Measurements from ENCODE around the gene GARRE1. TPM values are rescaled to one million over a fixed set of nuclear protein-coding genes. Genes with fewer than 3 reads are reported as not detected.

GARRE1 gene
- total and polyA plus RNA-seq, 2 of the 13 experiments (the other 11 are each of a cell fraction or from before 2014, with no cell fraction given), result 8.0 to 11.7 TPM

GRCh38 chr19:34284505-34284904 lies 30.2 kb downstream of the GARRE1 start (continued):
- TF ChIP-seq ZNF281 (CRISPR knock-in tag; IDR thresholded peaks at IDR 0.05; ENCODE audit: borderline replicate concordance) (no peak), CENPBD1 (CRISPR knock-in tag; IDR thresholded peaks at IDR 0.05; ENCODE audit: borderline replicate concordance, low read depth) (no peak), RBFOX2 (IDR thresholded peaks at IDR 0.05; ENCODE audit: low read depth, low read length) (no peak), TRAFD1 (CRISPR knock-in tag; IDR thresholded peaks at IDR 0.05; ENCODE audit: borderline replicate concordance) (no peak), HMGA1 (CRISPR knock-in tag; conservative IDR thresholded peaks at IDR 0.05) (no peak)

GRCh38 chr19:34287662-34288140 lies 33.3 kb downstream of the GARRE1 start:
- Histone ChIP-seq H3K9ac (ENCODE audit: insufficient read depth, low read depth, low read length) (no peak overlapping the region), H3K27ac (ENCODE audit: extremely low read length, insufficient read depth, low read length) (no peak overlapping the region), H2AFZ (ENCODE audit: low read length) (no peak overlapping the region), H3K9me3 (ENCODE audit: low read length) (no peaks in the 10 kb centered on the region), H4K20me1 (ENCODE audit: insufficient read depth, low read length) (no peaks in the 10 kb centered on the region; the same call in 1 of the 2 replicates), H3K27me3 (ENCODE audit: control insufficient read depth in 1 of 2, insufficient read depth in 2 of 2, low read length in 2 of 2) (no peaks in the 10 kb centered on the region), H3K79me2 (ENCODE audit: insufficient read depth, low read length) (peaks cover 2% of the 10 kb centered on the region), H3K4me3 (replicated peaks in 1 of 3; ENCODE audit: insufficient read depth in 1 of 3, low read depth in 2 of 3, low read length in 3 of 3) (no peak overlapping the region), H3K36me3 (replicated peaks in 1 of 2; ENCODE audit: control insufficient read depth in 1 of 2, insufficient read depth in 2 of 2, low read length in 2 of 2) (peaks cover 0 to 3% of the 10 kb centered on the region in 2 experiments; a peak in 1 of 5 replicates), H3K4me2 (ENCODE audit: low read depth, low read length) (no peak overlapping the region), H3K4me1 (ENCODE audit: insufficient read depth, low read length) (no peaks in the 10 kb centered on the region)
- FAIRE-seq, result no peak
- ChIA-PET CTCF (ENCODE audit: low intra/inter-chr PET ratio, low total read pairs) (no interaction called here), POLR2A (no interaction called here)
- no peak for ATAC-seq
- TF ChIP-seq ZNF264 (CRISPR knock-in tag; IDR thresholded peaks at IDR 0.05) (peak; percentile 92), MXI1 (IDR thresholded peaks at IDR 0.05; ENCODE audit: borderline replicate concordance, low read depth, low read length) (no peak)
- DNase-seq (ENCODE audit: low spot score), result no peak
- no TSS peak for BruUV-seq (replicated peaks)
- intact Hi-C loops (cut with micrococcal nuclease; ENCODE audit: unreplicated experiment), result no loop called here
- in situ Hi-C loops (cut with HindIII; ENCODE audit: extremely low pct_ligation_motif_present, low pct_unique_long_range_greater_than_20kb), result no loop called here
- 93% methylated on average over 3 of the region's 3 CpGs for WGBS (ENCODE audit: low lambda C conversion rate)
